HG02970 (cell line): ENCODE results near the gene CRYGN.

ENCODE experiments used
- ATAC-seq: cut with Tn5 transposase; IDR thresholded peaks from one replicate; pipeline ENCODE4 v1.9.1; 2021; ENCODE audit warnings: mild to moderate bottlenecking, moderate library complexity, moderate number of reproducible peaks; ENCODE audit not compliant: unreplicated experiment, low FRiP score

Gene CRYGN

DNA sequence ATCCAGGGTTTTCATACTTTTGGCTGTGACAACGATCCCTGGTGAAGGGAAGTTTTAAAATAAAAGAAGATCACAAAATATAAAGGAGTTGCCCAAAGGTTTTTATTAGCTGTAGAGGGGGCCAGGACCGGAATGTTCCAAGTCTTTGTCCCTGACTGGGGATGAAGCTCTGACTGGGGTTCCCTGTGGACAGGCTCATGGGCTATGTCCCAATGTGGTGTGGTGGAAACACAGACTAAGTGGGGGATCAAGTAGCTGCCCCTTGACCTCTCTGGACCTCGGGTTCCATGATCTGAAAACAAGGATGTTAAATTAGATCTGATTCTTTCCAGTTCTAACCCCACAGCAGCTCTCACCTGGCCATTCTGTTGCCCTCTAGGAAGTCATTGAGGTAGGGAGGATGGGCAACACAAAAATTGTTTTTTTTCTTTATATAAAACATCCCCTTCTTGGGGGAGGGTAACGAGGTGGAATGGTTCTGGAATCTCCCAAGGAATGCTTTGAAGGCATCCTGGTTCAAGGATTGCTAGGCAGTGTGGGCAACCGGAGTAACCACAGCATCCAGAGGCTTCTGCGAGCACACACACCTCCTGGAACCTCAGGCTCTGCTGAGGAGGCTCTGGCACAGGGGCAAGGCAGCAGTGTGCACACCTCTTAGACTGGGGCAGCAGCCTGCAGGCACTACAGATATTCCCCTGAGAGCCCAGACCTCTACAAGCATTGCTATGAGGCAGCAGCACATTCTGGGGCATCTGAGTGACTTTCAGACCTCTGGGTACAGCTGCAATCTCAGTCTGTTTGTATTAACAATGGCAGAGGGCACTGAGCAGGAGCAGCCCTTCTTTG, 21.4 kb upstream of the CRYGN start:
- no peak for ATAC-seq

DNA sequence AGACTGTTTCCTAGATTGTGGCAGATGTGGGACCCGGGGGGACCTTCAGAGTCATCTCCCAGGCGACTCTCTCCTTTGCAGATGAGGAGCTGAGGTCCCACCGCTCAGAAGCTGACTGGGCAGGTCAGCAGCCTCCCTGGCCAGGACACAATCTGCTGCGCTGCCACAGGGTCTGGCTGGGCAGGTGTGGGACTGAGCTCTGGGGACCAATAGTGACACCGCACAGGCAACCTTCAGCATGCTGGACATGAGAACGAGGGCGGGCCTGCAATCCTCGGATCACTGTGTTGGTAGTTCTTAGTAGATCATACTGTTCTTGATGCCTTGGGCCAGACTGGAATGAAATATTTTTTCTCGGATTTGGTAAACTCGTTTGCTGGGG, 20.5 kb upstream of the CRYGN start:
- ATAC-seq, result no peak

DNA sequence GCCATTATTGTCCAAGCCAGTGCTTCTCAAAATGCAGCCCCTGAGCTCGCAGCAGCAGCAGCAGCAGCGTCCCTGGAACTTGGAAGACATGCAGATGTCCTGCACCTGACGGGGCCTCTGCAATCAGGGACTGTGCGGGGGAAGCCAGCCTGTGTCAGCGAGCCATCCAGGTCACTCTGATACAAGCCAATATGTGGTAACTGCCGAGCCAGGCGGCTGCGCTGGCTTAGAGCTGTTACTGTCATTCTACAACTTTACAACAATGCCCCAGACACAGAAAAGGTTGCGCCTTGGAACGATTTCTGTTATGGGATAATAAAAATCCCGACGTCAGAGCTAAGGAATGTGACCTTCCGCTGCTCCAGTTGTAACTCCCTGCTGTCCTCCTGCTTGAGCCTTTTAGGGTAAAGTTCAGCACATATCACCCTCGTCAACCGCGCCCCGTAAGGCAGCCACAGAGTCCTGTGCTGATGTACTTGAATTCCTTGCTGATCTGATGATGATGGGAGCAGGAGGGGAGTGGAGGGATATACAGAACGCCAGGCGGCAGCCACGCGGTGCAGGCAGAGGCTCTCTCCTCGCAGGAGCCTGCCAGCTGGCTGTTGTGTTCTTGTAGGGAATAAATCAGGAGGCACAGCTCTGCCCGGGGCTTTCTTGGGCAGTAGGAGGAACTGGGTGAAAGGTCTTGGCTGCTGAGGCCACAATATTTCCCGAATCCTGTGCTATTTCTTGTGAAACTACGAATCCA, 20.0 kb upstream of the CRYGN start:
- no peak for ATAC-seq

DNA sequence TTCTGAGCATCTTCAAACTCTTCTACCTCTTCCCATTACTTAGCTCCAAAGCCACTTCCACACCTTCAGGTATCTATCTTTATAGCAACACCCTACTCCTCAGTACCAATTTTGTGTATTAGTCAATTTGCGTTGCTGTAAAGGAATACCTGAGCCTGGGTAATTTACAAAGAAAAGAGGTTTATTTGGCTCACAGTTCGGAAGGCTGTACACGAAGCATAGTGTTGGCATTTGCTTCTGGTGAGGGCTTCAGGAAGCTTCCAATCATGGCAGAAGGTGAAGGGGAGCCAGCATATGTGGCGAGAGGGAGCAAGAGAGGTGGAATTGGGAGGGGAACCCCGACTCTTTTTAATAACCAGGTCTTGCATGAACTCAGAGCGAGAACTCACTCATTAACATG, 17.6 kb upstream of the CRYGN start:
- no peak for ATAC-seq

DNA sequence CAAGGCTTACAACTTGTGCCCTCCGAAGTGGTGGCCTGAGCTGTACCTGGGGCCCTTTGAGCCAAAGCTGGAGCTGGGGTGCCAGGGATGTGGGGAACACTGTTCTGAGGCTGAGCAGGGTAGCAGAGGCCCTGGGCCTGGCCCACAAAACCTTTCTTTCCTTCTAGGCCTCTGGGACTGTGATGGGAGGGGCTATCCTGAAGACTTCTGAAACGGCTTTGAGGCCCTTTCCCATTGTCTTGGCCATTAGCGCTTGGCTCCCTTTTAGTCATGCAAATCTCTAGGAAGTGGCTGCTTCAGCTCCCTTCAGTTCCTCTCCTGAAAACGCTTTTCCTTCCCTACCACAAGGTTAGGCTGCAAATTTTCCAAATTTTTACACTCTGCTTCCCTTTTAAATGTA, 16.8 kb upstream of the CRYGN start:
- ATAC-seq, result no peak

DNA sequence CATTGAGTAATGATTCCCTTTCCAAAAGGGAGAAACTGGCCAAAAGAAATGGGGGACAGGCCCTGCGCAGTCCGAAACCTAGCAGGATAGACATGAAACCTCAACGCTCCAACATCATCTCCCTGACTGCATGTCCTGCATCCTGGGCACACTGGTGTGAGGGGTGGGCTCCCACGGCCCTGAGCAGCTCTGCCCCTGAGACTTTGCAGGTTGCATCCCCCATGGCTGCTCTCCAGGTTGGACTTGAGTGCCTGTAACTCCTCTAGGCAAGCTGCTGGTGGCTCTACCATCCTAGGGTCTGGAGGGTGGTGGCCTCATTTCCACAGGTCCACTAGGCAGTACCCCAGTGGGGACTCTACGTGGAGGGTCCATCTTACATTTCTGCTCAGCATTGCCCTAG, 16.3 kb upstream of the CRYGN start:
- ATAC-seq, result no peak

DNA sequence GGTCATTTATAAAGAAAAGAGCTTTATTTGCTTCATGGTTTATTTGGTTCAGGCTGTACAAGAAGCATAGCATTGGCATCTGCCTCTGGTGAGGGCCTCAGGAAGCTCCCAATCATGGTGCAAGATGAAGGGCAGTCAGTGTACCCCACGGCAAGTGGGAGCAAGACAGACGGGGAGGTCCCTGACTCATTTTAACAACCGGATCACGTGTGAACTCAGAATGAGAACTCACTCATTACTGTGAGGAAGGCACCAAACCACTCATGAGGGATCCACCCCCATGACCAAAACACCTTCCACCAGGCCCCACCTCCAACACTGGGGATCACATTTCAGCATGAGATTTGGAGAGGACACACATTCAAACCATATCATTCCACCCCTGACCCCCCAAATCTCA, 15.7 kb upstream of the CRYGN start:
- no peak for ATAC-seq

DNA sequence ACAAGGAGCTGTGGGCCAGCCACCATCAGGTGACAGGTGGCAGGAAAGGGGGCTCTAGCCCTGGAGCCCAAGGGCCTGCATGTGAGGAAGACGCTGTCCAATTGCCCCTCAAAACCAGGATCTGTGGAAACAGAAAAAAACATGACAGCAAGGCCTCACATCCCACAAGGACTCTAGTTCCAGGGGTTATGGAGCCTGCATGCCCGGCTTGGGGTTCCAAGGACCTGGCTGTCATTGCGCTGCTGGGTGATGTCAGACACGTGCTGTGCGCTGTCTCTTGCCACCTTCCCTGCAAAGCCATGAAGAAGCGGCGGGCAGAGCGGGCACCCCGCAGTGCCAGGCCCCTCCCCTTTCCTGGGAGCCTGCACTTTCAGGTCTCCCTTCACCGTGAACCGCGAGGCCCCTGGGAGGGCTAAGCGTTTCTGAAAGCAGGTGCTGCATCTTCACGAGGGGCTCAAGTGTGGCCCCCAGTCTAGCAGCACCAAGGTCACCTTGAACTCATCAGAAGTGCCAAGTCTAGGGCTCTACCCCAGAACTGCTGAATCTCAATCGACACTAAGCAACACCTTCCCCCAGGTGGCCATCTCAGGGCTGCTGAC, 15.1 kb upstream of the CRYGN start:
- no peak for ATAC-seq

DNA sequence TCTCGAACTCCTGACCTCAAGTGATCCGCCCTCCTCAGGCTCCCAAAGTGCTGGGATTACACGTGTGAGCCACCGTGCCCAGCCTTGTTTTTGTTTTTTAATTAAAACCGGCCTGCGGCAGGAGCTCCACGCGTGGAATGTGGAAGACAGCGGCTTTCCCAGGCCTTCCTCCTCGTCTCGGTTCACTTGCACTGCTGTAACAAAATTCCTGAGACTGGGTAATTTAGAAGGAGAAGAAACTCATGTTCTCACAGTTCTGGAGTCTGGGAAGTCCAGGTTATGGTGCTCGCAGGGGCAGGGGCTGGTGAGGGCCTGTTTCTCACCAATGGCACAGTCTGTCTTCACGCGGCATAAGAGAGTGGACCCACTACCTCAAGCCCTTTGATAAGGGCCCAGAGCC, 14.4 kb upstream of the CRYGN start:
- ATAC-seq, result no peak

DNA sequence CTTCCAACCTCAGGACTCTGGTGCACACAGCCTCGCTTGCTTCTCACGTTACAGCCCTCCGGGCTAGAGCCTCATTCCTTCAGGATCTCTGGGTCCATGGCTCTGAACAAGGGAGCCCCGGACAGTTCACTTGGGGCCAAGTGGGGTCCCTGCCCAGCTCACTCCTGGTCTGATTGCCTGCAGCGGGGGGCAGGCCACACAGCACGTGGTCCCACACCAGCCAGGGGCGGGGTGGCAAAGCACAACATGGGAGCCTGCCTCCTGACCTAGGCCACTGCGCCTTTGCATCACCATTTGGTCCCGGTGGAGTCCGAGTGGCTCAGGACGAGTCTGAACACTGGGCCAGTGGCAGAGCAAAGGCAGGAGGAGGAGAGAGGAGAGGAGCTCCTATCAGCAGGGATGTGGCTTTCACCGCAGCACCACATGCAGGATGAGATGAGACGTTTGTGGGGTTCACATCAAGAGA, 13.4 kb upstream of the CRYGN start:
- no peak for ATAC-seq

DNA sequence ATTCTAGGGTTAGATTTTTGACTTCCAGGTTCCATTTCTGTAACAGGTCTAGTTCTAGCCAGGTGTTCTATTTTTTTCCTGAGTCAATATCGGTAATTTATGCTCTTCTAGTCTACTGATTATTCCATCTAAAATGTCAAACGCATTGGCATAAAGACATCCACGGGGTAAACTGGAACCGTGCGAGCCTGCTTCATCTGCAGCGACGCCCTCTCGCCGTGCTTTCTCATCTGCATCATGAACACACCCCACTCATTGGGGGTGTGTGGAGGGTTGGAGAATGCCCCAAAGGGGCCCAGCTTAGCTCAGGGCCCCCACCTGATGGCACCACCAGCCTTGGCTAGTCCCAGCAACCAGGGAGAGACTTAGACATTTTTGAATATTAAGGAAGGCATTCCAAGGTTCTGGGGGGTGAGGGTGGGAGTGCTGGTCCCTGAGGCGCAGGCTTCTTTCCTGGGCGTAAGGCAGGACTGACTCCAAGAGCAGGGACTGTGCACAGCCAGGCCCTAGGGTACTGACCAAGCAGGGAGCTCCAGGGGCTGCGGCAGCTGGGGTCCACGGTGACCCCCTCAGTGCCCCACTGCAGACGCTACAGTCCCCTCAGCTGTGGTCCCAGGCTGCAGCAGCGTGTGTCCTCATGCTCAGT, 12.9 kb upstream of the CRYGN start:
- ATAC-seq, result no peak

DNA sequence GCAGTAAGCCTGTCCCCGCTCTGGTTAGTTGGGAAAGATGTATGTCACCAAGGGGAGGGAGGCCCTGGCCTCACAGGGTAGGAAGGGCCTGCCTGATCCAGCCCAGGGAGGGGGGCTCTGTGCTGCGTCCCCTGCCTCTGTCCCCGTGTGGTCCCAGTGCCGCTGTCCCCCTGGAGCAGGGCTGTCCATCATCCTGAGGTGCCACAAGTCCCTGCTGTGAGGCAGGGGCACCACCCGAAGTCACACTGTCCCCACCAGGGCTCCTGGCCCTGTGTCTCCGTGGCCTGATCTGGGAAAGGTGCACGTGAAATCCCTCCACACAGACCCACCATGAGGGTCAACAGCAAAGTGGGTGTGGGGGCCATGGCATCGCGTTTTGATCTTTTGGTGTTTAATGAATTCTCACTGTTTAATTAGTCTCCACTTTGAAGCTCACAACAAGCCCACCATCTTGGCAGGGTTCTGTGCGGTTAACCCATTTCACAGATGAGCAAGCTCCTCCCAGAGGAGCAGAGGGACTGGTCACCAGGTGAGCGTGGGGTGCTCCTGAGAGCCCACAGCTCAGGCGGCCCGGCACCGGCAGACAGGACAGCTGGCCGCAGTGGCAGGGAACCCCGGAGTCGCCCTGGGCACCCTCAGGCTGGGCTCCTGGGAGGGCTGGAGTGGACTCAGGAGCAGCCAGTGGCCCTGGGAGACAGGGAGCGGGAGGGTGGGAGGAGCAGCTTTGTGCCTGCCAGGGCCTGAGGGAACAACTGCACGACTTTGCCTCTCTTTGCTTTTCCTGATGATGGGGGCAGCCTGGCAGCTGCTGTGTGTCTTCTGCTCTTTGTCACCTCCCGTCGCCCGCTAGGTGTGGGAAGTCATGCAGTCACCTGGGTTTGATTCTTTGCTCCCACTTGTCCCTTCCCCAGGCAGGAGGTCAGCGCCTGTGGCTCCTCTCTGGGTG, 12.0 kb upstream of the CRYGN start:
- no peak for ATAC-seq

DNA sequence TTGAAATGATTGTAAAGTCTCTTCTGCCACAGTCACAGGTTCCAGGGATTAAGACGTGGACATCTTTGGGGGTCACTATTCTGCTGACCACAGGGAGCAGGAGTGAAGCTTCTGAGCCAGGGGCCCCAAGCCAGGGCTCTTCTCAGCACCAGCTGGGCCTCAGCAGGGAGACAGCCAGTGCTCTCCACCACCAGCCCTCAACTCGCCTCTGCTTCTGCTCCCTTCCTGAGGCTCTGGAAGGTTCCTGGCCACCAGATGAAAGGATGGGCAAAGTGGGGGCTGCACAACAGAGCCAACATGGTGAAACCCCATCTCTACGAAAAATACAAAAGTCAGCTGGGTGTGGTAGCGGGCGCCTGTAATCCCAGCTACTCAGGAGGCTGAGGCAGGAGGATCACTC, 11.2 kb upstream of the CRYGN start:
- ATAC-seq, result no peak

DNA sequence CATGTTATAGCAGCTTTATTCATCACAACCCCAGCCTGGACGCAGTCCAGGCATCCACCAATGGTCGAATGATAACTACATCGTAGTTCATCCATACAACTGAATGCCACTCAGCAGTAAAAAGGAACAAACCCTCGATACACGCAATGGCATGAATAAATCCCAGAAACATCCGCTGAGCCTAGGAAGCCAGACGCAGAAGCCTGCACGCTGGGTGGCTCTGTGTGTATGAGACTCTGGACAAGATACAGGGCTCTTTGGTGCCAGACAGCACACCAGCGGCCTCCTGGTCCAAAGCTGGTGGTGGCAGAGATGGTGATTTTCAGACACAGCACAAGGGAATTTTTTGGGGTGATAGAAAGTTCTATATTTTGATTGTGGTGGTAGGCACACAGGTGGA, 10.0 kb upstream of the CRYGN start:
- ATAC-seq, result no peak

DNA sequence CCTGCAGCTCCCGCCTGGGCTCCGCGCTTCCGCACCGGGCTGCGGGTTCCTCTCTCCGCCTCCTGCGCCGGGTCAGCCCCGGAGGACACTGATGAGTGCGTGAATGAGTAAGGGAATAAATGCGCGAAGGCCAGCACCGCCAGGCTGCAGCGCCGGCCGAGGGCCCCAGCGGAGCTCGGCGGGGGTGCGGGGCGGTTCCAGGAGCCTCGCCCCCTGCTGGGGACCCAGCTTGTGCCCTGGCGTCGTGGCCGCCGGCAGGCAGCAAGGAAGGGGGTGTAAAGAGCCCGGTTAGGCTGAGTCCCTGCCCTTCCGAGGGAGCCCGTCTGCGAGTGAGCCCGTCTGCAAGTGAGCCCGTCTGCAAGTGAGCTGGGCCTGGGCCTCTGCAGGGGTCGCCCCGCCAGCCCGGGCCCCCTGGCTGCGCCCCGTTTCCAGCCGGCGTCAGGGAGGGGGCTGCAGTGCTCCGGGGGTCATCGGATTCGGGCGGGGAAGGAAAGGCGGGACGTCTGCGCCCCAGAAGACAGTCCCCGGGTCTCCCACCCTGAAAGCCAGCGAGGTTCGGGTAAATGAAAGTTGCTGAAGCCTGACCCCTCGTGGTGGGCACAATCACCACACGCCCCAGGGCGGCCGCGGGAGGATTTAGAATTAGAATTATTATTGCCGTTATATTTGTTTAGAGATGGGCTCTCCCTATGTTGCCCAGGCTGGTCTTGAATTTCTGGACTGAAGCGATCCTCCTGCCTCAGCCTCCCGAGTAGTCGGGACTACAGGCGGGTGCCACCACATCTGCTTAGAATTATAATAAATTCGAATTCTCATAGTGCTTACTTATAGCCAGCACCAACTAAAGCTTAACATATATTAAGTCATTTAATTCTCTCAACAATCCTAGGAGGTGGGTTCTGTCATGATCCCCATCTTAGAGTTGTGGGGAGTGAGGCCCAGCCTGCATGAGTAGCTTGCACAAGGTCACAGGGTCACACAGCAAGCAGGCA, 8.6 kb upstream of the CRYGN start:
- no peak for ATAC-seq

DNA sequence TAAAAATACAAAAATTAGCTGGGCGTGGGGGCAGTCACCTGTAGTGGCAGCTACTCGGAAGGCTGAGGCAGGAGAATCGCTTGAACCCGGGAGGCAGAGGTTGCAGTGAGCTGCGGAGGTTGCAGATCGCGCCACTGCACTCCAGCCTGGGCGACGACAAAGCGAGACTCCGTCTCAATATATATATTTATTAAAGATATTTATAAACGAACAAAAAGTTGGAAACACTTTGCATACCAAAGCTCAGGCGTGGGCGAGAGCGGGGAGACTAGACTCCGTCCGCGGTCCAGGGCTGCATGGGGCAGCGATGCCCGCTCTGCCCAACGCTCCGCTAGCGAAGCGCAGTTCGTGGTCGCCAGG, 7.9 kb upstream of the CRYGN start:
- ATAC-seq, result no peak

DNA sequence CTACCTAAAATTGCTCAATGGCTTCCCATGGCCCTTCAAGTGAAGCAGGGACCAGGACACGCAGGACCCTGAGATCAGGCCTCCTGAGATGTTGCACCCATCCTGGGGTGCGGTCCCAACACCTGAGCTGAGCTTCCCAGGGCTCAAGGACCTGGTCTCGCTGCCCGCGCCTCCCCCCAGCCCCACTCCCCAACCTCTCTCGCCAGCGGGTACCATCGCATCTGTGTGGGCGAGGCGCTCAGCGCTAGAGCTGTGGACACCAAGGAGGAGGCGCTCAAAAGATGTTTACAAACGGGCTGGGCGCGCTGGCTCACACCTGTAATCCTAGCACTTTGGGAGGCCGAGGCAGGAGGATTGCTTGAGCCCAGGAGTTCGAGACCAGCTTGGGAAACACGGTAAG, 7.4 kb upstream of the CRYGN start:
- no peak for ATAC-seq

DNA sequence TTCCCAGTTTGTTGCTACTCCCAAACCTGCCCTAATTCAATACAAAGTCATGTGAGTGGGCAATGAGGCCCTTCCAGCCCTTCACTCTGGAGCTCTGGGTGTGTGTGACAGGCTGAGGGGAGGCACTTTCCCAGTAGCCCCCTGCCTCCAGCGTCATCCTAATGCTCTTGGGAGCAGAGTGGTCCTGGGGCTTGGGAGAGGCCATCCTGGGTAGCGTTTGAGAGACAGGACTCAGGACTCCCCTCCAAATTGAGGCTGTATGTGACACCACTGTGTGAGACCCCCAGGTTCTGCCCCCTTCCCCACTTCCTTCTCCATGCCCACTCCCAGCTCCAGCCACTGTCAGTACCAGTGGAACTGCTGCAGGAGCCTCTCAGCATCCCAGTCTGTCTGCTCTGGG, 6.5 kb upstream of the CRYGN start:
- no peak for ATAC-seq

DNA sequence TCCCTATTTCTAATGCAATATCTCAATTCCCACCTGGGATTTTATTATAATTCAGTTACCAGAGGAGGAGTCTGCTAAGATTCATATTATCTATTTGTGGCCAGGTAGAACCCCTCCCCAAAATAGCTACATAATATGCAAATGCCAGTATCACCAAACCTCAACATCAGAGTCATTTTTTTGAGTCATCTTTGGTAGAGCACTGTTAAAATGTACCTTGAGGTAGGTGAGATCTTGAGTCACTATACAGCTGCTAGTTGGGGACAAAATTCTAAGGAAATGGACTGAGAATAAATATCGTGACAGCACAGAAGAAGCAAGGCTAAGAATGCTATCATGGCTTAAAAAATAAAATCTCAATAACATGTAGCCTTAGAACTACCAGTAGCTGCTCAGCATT, 4.7 kb upstream of the CRYGN start:
- no peak for ATAC-seq
